Measurements from ENCODE around the gene MACROH2A2. TPM values are rescaled to one million over a fixed set of nuclear protein-coding genes. Genes with fewer than 3 reads are reported as not detected.

Gene MACROH2A2
- total and polyA plus RNA-seq, 2 experiments from 2014 or later, result 11.6 to 16.2 TPM

DNA sequence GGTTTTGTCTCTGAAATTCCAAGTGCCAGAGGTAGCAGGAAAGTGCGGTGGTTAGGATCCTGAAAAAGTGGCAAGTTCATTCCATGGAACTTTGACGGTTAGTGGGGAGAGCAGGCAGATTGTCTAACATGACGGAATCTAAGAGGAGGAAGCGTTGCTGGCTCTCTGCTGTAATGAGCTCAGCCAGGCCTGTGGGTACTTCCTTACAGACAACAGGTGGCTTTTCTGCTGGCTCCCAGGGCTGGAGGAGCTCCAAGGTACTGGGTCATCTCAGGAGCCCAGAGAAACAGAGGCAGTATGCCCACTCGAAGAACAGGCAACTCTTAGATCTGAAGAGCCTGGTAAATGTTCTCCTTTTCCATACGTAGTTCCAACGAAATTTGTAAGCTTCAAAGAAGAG, 83.0 kb downstream of the MACROH2A2 start:
- Histone ChIP-seq H3K9me2 (ENCODE audit: insufficient read depth) (no peaks in the 10 kb centered on the region), H3K4me3 (no peak overlapping the region), H4K20me1 (replicated peaks; ENCODE audit: insufficient read depth) (no peaks in the 10 kb centered on the region), H3K27ac (ENCODE audit: low read depth) (no peak overlapping the region), H3K4me1 (ENCODE audit: insufficient read depth) (peaks cover 5% of the 10 kb centered on the region; the same call in 1 of the 2 replicates), H3K27me3 (ENCODE audit: insufficient read depth) (peaks cover 32% of the 10 kb centered on the region; the same call in 1 of the 2 replicates), H3K79me2 (replicated peaks; ENCODE audit: insufficient read depth) (no peaks in the 10 kb centered on the region), H3F3A (replicated peaks; ENCODE audit: low read depth) (peaks cover 5% of the 10 kb centered on the region; the same call in 1 of the 2 replicates), H2AFZ (no peak overlapping the region), H3K4me2 (no peak overlapping the region), H3K36me3 (ENCODE audit: insufficient read depth) (no peaks in the 10 kb centered on the region)
- H3K27me3 Mint-ChIP-seq (ENCODE audit: insufficient read depth, low read depth, poor library complexity), result peaks cover 23% of the 10 kb centered on the region
- H3K27ac Mint-ChIP-seq, result no peak overlapping the region
- no peaks in the 10 kb centered on the region for H3K9me3 Mint-ChIP-seq
- H3K4me3 Mint-ChIP-seq, result no peak overlapping the region
- peaks cover 3% of the 10 kb centered on the region; the same call in 2 of the 3 replicates for H3K36me3 Mint-ChIP-seq (ENCODE audit: low read depth)
- TF ChIP-seq JUNB (IDR thresholded peaks at IDR 0.05; ENCODE audit: unreplicated experiment) (no peak), NANOG (IDR thresholded peaks at IDR 0.05; ENCODE audit: borderline replicate concordance) (no peak), STAT1 (IDR thresholded peaks at IDR 0.05; ENCODE audit: unreplicated experiment) (no peak)
- TF ChIP-seq, protein P1, sequence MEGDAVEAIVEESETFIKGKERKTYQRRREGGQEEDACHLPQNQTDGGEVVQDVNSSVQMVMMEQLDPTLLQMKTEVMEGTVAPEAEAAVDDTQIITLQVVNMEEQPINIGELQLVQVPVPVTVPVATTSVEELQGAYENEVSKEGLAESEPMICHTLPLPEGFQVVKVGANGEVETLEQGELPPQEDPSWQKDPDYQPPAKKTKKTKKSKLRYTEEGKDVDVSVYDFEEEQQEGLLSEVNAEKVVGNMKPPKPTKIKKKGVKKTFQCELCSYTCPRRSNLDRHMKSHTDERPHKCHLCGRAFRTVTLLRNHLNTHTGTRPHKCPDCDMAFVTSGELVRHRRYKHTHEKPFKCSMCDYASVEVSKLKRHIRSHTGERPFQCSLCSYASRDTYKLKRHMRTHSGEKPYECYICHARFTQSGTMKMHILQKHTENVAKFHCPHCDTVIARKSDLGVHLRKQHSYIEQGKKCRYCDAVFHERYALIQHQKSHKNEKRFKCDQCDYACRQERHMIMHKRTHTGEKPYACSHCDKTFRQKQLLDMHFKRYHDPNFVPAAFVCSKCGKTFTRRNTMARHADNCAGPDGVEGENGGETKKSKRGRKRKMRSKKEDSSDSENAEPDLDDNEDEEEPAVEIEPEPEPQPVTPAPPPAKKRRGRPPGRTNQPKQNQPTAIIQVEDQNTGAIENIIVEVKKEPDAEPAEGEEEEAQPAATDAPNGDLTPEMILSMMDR (conservative IDR thresholded peaks at IDR 0.05; ENCODE audit: low read depth in 2 of 2), result no peak
- DNase-seq (ENCODE audit: low spot score) (no peak), ATAC-seq (no peak)
- peaks cover 6% of the 10 kb centered on the region for H3K4me1 Mint-ChIP-seq

DNA sequence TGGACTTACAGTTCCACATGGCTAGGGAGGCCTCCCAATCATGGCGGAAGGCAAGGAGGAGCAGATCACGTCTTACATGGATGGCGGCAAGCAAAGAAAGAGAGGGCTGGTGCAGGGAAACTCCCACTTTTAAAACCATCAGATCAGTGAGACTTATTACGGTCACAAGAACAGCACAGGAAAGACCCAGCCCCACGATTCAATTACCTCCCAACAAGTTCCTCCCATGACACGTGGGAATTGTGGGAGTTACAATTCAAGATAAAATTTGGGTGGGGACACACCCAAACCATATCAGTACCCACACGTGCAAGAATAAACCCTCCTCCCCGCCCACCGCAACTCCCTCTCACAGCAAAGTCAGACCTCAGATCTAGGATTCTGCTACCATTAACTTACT, 84.5 kb downstream of the MACROH2A2 start:
- no peak overlapping the region for H3K27ac Mint-ChIP-seq
- Histone ChIP-seq H3K4me1 (ENCODE audit: insufficient read depth) (peaks cover 5% of the 10 kb centered on the region; the same call in 1 of the 2 replicates), H3K27ac (ENCODE audit: low read depth) (no peak overlapping the region), H3K4me3 (no peak overlapping the region), H3K36me3 (ENCODE audit: insufficient read depth) (no peaks in the 10 kb centered on the region), H3K9me2 (ENCODE audit: insufficient read depth) (no peaks in the 10 kb centered on the region), H3F3A (replicated peaks; ENCODE audit: low read depth) (peaks cover 5% of the 10 kb centered on the region; the same call in 1 of the 2 replicates), H4K20me1 (replicated peaks; ENCODE audit: insufficient read depth) (no peaks in the 10 kb centered on the region), H2AFZ (no peak overlapping the region), H3K4me2 (no peak overlapping the region), H3K27me3 (ENCODE audit: insufficient read depth) (peaks cover 19% of the 10 kb centered on the region; the same call in 1 of the 2 replicates), H3K79me2 (replicated peaks; ENCODE audit: insufficient read depth) (no peaks in the 10 kb centered on the region)
- no peak for ATAC-seq
- no peak for DNase-seq (ENCODE audit: low spot score)
- H3K36me3 Mint-ChIP-seq (ENCODE audit: low read depth), result peaks cover 3% of the 10 kb centered on the region; the same call in 2 of the 3 replicates
- TF ChIP-seq, protein P1 (conservative IDR thresholded peaks at IDR 0.05; ENCODE audit: low read depth in 2 of 2), result no peak
- no peak for TF ChIP-seq ZNF331 (CRISPR knock-in tag; IDR thresholded peaks at IDR 0.05; ENCODE audit: low read depth)
- TF ChIP-seq, protein P2, sequence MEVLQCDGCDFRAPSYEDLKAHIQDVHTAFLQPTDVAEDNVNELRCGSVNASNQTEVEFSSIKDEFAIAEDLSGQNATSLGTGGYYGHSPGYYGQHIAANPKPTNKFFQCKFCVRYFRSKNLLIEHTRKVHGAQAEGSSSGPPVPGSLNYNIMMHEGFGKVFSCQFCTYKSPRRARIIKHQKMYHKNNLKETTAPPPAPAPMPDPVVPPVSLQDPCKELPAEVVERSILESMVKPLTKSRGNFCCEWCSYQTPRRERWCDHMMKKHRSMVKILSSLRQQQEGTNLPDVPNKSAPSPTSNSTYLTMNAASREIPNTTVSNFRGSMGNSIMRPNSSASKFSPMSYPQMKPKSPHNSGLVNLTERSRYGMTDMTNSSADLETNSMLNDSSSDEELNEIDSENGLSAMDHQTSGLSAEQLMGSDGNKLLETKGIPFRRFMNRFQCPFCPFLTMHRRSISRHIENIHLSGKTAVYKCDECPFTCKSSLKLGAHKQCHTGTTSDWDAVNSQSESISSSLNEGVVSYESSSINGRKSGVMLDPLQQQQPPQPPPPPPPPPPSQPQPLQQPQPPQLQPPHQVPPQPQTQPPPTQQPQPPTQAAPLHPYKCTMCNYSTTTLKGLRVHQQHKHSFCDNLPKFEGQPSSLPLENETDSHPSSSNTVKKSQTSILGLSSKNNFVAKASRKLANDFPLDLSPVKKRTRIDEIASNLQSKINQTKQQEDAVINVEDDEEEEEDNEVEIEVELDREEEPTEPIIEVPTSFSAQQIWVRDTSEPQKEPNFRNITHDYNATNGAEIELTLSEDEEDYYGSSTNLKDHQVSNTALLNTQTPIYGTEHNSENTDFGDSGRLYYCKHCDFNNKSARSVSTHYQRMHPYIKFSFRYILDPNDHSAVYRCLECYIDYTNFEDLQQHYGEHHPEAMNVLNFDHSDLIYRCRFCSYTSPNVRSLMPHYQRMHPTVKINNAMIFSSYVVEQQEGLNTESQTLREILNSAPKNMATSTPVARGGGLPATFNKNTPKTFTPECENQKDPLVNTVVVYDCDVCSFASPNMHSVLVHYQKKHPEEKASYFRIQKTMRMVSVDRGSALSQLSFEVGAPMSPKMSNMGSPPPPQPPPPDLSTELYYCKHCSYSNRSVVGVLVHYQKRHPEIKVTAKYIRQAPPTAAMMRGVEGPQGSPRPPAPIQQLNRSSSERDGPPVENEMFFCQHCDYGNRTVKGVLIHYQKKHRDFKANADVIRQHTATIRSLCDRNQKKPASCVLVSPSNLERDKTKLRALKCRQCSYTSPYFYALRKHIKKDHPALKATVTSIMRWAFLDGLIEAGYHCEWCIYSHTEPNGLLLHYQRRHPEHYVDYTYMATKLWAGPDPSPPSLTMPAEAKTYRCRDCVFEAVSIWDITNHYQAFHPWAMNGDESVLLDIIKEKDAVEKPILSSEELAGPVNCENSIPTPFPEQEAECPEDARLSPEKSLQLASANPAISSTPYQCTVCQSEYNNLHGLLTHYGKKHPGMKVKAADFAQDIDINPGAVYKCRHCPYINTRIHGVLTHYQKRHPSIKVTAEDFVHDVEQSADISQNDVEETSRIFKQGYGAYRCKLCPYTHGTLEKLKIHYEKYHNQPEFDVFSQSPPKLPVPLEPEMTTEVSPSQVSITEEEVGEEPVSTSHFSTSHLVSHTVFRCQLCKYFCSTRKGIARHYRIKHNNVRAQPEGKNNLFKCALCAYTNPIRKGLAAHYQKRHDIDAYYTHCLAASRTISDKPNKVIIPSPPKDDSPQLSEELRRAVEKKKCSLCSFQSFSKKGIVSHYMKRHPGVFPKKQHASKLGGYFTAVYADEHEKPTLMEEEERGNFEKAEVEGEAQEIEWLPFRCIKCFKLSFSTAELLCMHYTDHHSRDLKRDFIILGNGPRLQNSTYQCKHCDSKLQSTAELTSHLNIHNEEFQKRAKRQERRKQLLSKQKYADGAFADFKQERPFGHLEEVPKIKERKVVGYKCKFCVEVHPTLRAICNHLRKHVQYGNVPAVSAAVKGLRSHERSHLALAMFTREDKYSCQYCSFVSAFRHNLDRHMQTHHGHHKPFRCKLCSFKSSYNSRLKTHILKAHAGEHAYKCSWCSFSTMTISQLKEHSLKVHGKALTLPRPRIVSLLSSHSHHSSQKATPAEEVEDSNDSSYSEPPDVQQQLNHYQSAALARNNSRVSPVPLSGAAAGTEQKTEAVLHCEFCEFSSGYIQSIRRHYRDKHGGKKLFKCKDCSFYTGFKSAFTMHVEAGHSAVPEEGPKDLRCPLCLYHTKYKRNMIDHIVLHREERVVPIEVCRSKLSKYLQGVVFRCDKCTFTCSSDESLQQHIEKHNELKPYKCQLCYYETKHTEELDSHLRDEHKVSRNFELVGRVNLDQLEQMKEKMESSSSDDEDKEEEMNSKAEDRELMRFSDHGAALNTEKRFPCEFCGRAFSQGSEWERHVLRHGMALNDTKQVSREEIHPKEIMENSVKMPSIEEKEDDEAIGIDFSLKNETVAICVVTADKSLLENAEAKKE (CRISPR knock-in tag; IDR thresholded peaks at IDR 0.05), result no peak
- TF ChIP-seq CREB1 (CRISPR knock-in tag; IDR thresholded peaks at IDR 0.05; ENCODE audit: low read depth), result no peak
- TF ChIP-seq EZH2 (IDR thresholded peaks at IDR 0.05; ENCODE audit: low read depth, unreplicated experiment), result no peak
- no peak for TF ChIP-seq NANOG (IDR thresholded peaks at IDR 0.05; ENCODE audit: borderline replicate concordance)
- TF ChIP-seq ZNF114 (CRISPR knock-in tag; IDR thresholded peaks at IDR 0.05), result no peak
- no peak for TF ChIP-seq STAT1 (IDR thresholded peaks at IDR 0.05; ENCODE audit: unreplicated experiment)
- H3K4me1 Mint-ChIP-seq, result peaks cover 6% of the 10 kb centered on the region
- no peaks in the 10 kb centered on the region for H3K9me3 Mint-ChIP-seq
- H3K4me3 Mint-ChIP-seq, result no peak overlapping the region
- H3K27me3 Mint-ChIP-seq (ENCODE audit: insufficient read depth, low read depth, poor library complexity), result peaks cover 23% of the 10 kb centered on the region

Data from GM23338 (cell line).